Transverse colon (tissue), 4 donors: ENCODE results near the gene DIRAS1. TPM values are rescaled to one million over a fixed set of nuclear protein-coding genes. Genes with fewer than 3 reads are reported as not detected.

Experiments
- DNase-seq: peaks from one replicate; pipeline ENCODE4 v3.0.0-alpha.2; 2019
- H3K27ac ChIP-seq, 4 donors: fragments of 200-600 bp; sonication (generic); 2 replicates each; pipeline ENCODE4 v1.5.1; 2016 to 2018; ENCODE audit warnings: inconsistent platforms in 4 of 4
- H3K27me3 ChIP-seq: fragments of 200-600 bp; sonication (generic); 2 replicates; pipeline ENCODE4 v1.5.1; 2017; ENCODE audit warnings: inconsistent platforms
- H3K36me3 ChIP-seq, 4 donors: fragments of 200-600 bp; sonication (generic); 2 replicates each; pipeline ENCODE4 v1.5.1; 2017 to 2019; ENCODE audit warnings: inconsistent platforms in 4 of 4
- H3K4me1 ChIP-seq, 4 donors: fragments of 200-600 bp; sonication (generic); 2 replicates each; pipeline ENCODE4 v1.5.1; 2017 to 2020; ENCODE audit warnings: inconsistent platforms in 4 of 4
- H3K4me3 ChIP-seq, 4 donors: fragments of 200-600 bp; sonication (generic); 1 replicate in 1 of 4; 2 replicates in 3 of 4; pipeline versions ENCODE4 v1.5.1 to v1.6.1; 2017 to 2019; ENCODE audit warnings: inconsistent platforms in 4 of 4
- H3K9me3 ChIP-seq, 2 donors: fragments of 200-600 bp; sonication (generic); 2 replicates each; pipeline ENCODE4 v1.5.1; 2017 to 2019; ENCODE audit warnings: inconsistent platforms in 2 of 2
- EP300 ChIP-seq: sonication (generic); formaldehyde crosslinking; IDR thresholded peaks from one replicate; pipeline ENCODE4 v1.6.1; 2017; ENCODE audit warnings: antibody characterized with exemption, low read depth
- POLR2A ChIP-seq: fragments of 450-650 bp; IDR thresholded peaks from one replicate; pipeline ENCODE4 v1.6.1; 2016; ENCODE audit warnings: antibody characterized with exemption, mild to moderate bottlenecking, moderate library complexity
- POLR2AphosphoS5 ChIP-seq, 3 donors: sonication (generic); formaldehyde crosslinking; IDR thresholded peaks; one replicate each; pipeline ENCODE4 v1.6.1; 2016; ENCODE audit warnings: antibody characterized with exemption in 3 of 3
- WGBS, 2 donors: methylation state at CpG; one replicate each; pipeline ENCODE4 v1.1.5; 2018; ENCODE audit warnings: low coverage in 1 of 2; 5-methylcytosine and 5-hydroxymethylcytosine counted together
- in situ Hi-C, 4 donors: fragments of 200-750 bp; cut with MboI; loops; one replicate each; pipeline versions ENCODE4 v1.15.0 to v1.15.1; 2017; ENCODE audit warnings: low sequenced_read_pairs in 3 of 4, low pct_ligation_motif_present in 1 of 4, low pct_unique_long_range_greater_than_20kb in 1 of 4
- intact Hi-C: fragments of 100-400 bp; cut with DNase I; formaldehyde crosslinking; loops from one replicate; pipeline ENCODE4 v1.15.1; 2023; ENCODE audit warnings: low total_unique reads
- total RNA-seq, 4 donors: library from RNA; depleted of rRNA; stranded (reverse); fragments of >200 nt; gene quantifications; one replicate each; pipeline ENCODE4 v1.1.0, GENCODE V29; 2016
- TF ChIP-seq, protein P1 (sequence below), 5 experiments: fragments of 200-600 bp in 3 of 5; fragments of 450-650 bp in 2 of 5; sonication (generic) in 3 of 5; IDR thresholded peaks; 1 replicate in 2 of 5; 2 replicates in 3 of 5; pipeline ENCODE4 v1.5.1; 2016 to 2017; ENCODE audit warnings: antibody characterized with exemption in 5 of 5, inconsistent platforms in 3 of 5, mild to moderate bottlenecking in 2 of 5, moderate library complexity in 1 of 5

Gene DIRAS1
- total RNA-seq, 4 donors from 2014 or later: 0.41 to 1.4 (median 0.64) TPM; not detected in 1

DNA sequence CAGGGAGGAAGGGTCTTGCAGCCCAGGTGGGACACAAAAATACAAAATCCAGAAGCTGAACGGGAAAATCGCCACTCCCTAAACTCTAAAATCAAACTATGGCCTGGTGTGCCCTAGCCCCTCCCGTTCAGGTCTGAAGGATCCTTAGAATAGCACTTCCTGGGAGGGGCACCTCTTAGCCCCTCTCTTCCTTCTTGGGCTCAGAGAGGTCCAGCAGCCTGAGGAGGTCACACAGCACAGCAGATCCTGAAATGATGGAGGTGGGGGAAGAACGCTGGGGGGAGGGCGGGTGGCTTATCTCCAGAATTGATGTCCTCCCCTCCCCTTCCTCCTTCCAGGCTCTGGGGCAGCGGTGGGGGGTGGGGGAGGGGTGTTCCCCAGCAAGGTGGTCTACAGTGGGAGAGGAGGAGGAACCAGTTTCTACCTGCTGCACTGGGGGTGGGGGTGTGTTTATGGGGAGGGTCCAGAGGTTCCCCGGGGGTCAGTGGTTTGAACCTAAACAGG, 1.9 kb downstream of the DIRAS1 start:
- 17 to 35% methylated on average over 1 to 7 of the region's 7 CpGs for WGBS, 2 donors
- H3K4me3 ChIP-seq: no peak overlapping the region
- TF ChIP-seq, protein P1, sequence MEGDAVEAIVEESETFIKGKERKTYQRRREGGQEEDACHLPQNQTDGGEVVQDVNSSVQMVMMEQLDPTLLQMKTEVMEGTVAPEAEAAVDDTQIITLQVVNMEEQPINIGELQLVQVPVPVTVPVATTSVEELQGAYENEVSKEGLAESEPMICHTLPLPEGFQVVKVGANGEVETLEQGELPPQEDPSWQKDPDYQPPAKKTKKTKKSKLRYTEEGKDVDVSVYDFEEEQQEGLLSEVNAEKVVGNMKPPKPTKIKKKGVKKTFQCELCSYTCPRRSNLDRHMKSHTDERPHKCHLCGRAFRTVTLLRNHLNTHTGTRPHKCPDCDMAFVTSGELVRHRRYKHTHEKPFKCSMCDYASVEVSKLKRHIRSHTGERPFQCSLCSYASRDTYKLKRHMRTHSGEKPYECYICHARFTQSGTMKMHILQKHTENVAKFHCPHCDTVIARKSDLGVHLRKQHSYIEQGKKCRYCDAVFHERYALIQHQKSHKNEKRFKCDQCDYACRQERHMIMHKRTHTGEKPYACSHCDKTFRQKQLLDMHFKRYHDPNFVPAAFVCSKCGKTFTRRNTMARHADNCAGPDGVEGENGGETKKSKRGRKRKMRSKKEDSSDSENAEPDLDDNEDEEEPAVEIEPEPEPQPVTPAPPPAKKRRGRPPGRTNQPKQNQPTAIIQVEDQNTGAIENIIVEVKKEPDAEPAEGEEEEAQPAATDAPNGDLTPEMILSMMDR (IDR thresholded peaks at IDR 0.05): no peak
- TF ChIP-seq EP300 (no peak), POLR2A (no peak), POLR2AphosphoS5 (IDR thresholded peaks at IDR 0.05) (no peak)
- DNase-seq: no peak
- no peak overlapping the region for H3K27ac ChIP-seq
- H3K27me3 ChIP-seq: peaks cover 65% of the 10 kb centered on the region
- intact Hi-C loops (no loop called here), in situ Hi-C loops (no loop called here)
- no peaks in the 10 kb centered on the region for H3K36me3 ChIP-seq
- H3K9me3 ChIP-seq: no peaks in the 10 kb centered on the region
- peaks cover 9 to 28% (median 19%) of the 10 kb centered on the region in 4 donors for H3K4me1 ChIP-seq

DNA sequence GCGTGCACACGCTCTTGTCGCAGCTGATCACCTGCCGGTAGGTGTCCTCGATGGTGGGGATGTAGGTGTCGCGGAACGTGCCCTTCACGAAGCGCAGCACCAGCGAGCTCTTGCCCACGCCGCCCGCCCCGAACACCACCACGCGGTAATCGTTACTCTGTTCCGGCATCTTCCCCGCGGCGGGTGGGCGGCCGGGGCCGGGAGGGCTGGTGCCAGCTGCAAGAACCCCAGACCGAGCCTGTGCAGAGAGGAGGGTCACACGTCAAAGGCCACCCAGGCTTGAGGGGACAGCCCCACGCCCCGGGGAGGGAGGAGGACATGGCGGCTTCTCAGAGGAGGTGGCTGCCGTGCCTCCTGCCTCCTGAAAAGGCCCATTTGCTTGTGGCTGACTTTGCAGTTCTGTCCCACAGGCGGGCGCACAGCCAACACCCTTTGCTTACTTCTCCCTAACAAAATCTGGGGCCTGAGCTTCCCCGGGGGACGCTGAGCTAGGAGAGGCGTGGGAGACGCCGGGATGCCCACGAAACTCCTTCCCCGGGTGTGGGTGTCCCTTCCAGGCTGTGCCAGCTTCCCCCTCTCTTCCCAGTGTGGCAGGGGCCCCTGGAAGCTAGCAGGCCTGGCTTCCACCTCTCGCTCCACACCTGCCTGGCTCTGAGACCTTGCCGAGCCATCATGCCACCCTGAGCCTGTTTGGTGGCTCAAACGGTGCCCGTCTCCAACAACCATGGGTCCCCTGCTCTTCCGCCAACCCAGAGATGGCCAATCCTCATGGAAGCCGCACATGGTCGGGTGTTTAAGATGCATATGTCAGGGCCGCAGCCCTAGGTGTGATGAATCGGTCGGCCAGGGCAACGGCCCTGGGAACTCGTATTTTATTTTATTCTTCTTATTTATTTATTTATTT, 3.3 kb downstream of the DIRAS1 start:
- in situ Hi-C loops (no loop called here), intact Hi-C loops (no loop called here)
- 68 to 89% methylated on average over 3 to 49 of the region's 52 CpGs for WGBS, 2 donors
- Histone ChIP-seq H3K27me3 (peaks cover 52% of the 10 kb centered on the region), H3K4me1 (peaks cover 9 to 21% (median 16%) of the 10 kb centered on the region in 4 donors), H3K4me3 (no peak overlapping the region), H3K9me3 (no peaks in the 10 kb centered on the region), H3K36me3 (no peaks in the 10 kb centered on the region), H3K27ac (no peak overlapping the region)
- TF ChIP-seq EP300 (no peak), POLR2A (no peak), POLR2AphosphoS5 (IDR thresholded peaks at IDR 0.05) (no peak)
- TF ChIP-seq, protein P1 (IDR thresholded peaks at IDR 0.05): no peak
- DNase-seq: no peak

DNA sequence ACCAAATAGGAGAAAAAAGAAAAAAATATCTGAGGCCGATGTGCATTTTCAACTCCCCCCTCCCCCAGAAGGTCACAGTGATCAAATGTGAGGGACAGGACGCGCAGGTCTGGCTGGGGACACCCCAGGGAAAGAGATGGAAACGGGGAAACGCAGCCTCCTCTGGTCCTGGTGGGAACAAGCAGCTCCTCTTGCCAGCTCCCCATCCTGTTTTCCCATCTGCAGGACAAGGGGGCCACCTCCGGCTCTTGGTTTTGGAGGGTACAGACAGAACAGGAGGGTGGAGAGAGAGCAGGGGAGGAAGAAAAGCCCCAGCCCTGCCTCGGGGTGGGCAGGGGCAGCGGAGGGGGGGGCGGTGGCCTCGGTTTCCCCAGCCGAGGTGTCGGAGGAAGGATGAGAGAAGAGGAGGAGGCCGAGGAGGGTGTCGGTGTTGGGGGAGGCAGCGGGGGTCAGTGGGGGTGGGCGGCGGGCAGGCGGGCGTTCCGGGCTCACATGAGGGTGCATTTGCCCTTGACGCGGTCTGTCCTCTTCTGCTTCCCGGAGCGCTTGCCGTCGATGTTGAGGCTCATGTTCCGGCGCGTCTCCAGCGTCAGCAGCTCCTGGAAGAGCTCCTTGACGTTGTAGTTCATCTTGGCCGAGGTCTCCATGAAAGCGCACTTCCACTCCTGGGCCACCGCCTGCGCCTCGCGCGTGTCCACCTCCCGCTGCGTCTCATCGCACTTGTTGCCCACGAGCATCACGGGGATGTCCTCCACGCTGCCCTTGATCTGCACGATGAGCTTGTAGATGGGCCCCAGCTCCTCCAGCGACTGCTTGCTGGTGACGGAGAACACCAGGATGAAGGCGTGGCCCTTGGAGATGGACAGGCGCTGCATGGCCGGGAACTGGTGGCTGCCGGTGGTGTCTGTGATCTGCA, 4.2 kb downstream of the DIRAS1 start:
- DNase-seq: no peak

More for the DNA sequence above, 4.2 kb downstream of the DIRAS1 start:
- Histone ChIP-seq H3K27me3 (peaks cover 43% of the 10 kb centered on the region), H3K4me1 (peaks cover 9 to 18% (median 14%) of the 10 kb centered on the region in 4 donors), H3K9me3 (no peaks in the 10 kb centered on the region), H3K4me3 (no peak overlapping the region), H3K36me3 (no peaks in the 10 kb centered on the region), H3K27ac (no peak overlapping the region)
- no peak for TF ChIP-seq EP300
- TF ChIP-seq, protein P1 (IDR thresholded peaks at IDR 0.05): no peak
- no peak for TF ChIP-seq POLR2A
- TF ChIP-seq POLR2AphosphoS5 (IDR thresholded peaks at IDR 0.05): no peak
- WGBS, 2 donors: 80 to 90% methylated on average over 2 to 48 of the region's 51 CpGs
- intact Hi-C loops: no loop called here
- in situ Hi-C loops: no loop called here
